Mesothelial cell of epicardium (in vitro differentiated cells): ENCODE data around the gene PDE8A. TPM values are rescaled to one million over a fixed set of nuclear protein-coding genes. Genes with fewer than 3 reads are reported as not detected.

Experiments
- DNase-seq, 2 experiments: peaks; one replicate each; pipeline ENCODE4 v3.0.0; 2021; ENCODE audit warnings: low spot score in 2 of 2; ENCODE audit not compliant: unreplicated experiment in 2 of 2
- H3K27ac Mint-ChIP-seq: 2 replicates; pipeline ENCODE4 v1.8.0; 2021; ENCODE audit warnings: mixed read lengths
- H3K27me3 Mint-ChIP-seq: 2 replicates; pipeline ENCODE4 v1.8.0; 2021; ENCODE audit warnings: low read depth, mixed read lengths
- H3K36me3 Mint-ChIP-seq: 2 replicates; pipeline ENCODE4 v1.8.0; 2021; ENCODE audit warnings: mixed read lengths
- H3K4me1 Mint-ChIP-seq: 2 replicates; pipeline ENCODE4 v1.8.0; 2021; ENCODE audit warnings: mixed read lengths
- H3K4me3 Mint-ChIP-seq: 2 replicates; pipeline ENCODE4 v1.8.0; 2021; ENCODE audit warnings: mild to moderate bottlenecking, moderate library complexity, mixed read lengths
- H3K9me3 Mint-ChIP-seq: 2 replicates; pipeline ENCODE4 v1.8.0; 2021; ENCODE audit warnings: mixed read lengths
- CTCF ChIP-seq: fragments of 200-600 bp; sonication (generic); IDR thresholded peaks from one replicate; pipeline ENCODE4 v1.5.0; 2021; ENCODE audit warnings: antibody characterized with exemption; ENCODE audit not compliant: unreplicated experiment
- total RNA-seq: library from RNA; stranded (reverse); gene quantifications from 3 replicates; pipeline ENCODE4 v1.2.1, GENCODE V29; 2021

Gene PDE8A
- total RNA-seq, 1 donor from 2014 or later, result 36.7 TPM

- Mint-ChIP-seq H3K36me3 (peaks cover 44% of the 10 kb centered on the region), H3K4me1 (peaks cover 10% of the 10 kb centered on the region), H3K27ac (no peak overlapping the region), H3K27me3 (no peaks in the 10 kb centered on the region), H3K9me3 (peaks cover 7% of the 10 kb centered on the region), H3K4me3 (no peak overlapping the region)
- TF ChIP-seq CTCF, result no peak
- DNase-seq, result no peak
Observed at GRCh38 chr15:85137489-85138168, 156.0 kb downstream of the PDE8A start.

GRCh38 chr15:85139391-85139790 is 157.7 kb downstream of the PDE8A start:
- H3K36me3 Mint-ChIP-seq, result peaks cover 30% of the 10 kb centered on the region
- no peak overlapping the region for H3K27ac Mint-ChIP-seq
- H3K4me3 Mint-ChIP-seq, result no peak overlapping the region

GRCh38 chr15:85141726-85142125 is 160.1 kb downstream of the PDE8A start:
- H3K9me3 Mint-ChIP-seq, result peaks cover 12% of the 10 kb centered on the region
- no peak for DNase-seq
- no peak overlapping the region for H3K27ac Mint-ChIP-seq
- H3K36me3 Mint-ChIP-seq, result peaks cover 14% of the 10 kb centered on the region
- peaks cover 10% of the 10 kb centered on the region for H3K4me1 Mint-ChIP-seq
- no peak overlapping the region for H3K4me3 Mint-ChIP-seq
- no peak for TF ChIP-seq CTCF
- H3K27me3 Mint-ChIP-seq, result no peaks in the 10 kb centered on the region

More at GRCh38 chr15:85139391-85139790, 157.7 kb downstream of the PDE8A start:
- peaks cover 1% of the 10 kb centered on the region for H3K9me3 Mint-ChIP-seq
- H3K4me1 Mint-ChIP-seq, result peaks cover 10% of the 10 kb centered on the region
- H3K27me3 Mint-ChIP-seq, result no peaks in the 10 kb centered on the region
- DNase-seq, result no peak
- no peak for TF ChIP-seq CTCF

- H3K4me3 Mint-ChIP-seq, result no peak overlapping the region
- H3K27ac Mint-ChIP-seq, result no peak overlapping the region
- peaks cover 13% of the 10 kb centered on the region for H3K36me3 Mint-ChIP-seq
- DNase-seq, result no peak
- peaks cover 5% of the 10 kb centered on the region for H3K4me1 Mint-ChIP-seq
- H3K9me3 Mint-ChIP-seq, result peaks cover 12% of the 10 kb centered on the region
- no peak for TF ChIP-seq CTCF
- no peaks in the 10 kb centered on the region for H3K27me3 Mint-ChIP-seq
Observed at GRCh38 chr15:85142312-85142711, 160.7 kb downstream of the PDE8A start.

GRCh38 chr15:85149465-85150129 is 167.9 kb downstream of the PDE8A start:
- TF ChIP-seq CTCF, result no peak
- H3K4me1 Mint-ChIP-seq, result peaks cover 5% of the 10 kb centered on the region
- no peak overlapping the region for H3K27ac Mint-ChIP-seq
- H3K36me3 Mint-ChIP-seq, result no peaks in the 10 kb centered on the region
- no peak for DNase-seq
- H3K4me3 Mint-ChIP-seq, result no peak overlapping the region
- peaks cover 12% of the 10 kb centered on the region for H3K9me3 Mint-ChIP-seq
- no peaks in the 10 kb centered on the region for H3K27me3 Mint-ChIP-seq
